Mucosa of stomach (tissue), 1 donor: ENCODE data around the gene TERB1.

Experiments
- H3K27me3 ChIP-seq: one replicate; pipeline ENCODE4 v1.7.0; 2013; ENCODE audit warnings: mild to moderate bottlenecking, low read length; ENCODE audit not compliant: control insufficient read depth, insufficient read depth
- H3K36me3 ChIP-seq: one replicate; pipeline ENCODE4 v1.7.0; 2013; ENCODE audit warnings: low read length; ENCODE audit not compliant: control insufficient read depth, insufficient read depth
- H3K4me1 ChIP-seq: one replicate; pipeline ENCODE4 v1.7.0; 2013; ENCODE audit warnings: mild to moderate bottlenecking, low read length; ENCODE audit not compliant: control insufficient read depth, insufficient read depth
- H3K4me3 ChIP-seq: one replicate; pipeline ENCODE4 v1.7.0; 2013; ENCODE audit warnings: low read length
- H3K9ac ChIP-seq: one replicate; pipeline ENCODE4 v1.7.0; 2013; ENCODE audit warnings: mild to moderate bottlenecking, low read length, moderate library complexity
- H3K9me3 ChIP-seq: one replicate; pipeline ENCODE4 v1.7.0; 2013; ENCODE audit warnings: mild to moderate bottlenecking, low read length, moderate library complexity; ENCODE audit not compliant: control insufficient read depth
- donor health status: Pancreatic carcinoma.

Gene TERB1

DNA sequence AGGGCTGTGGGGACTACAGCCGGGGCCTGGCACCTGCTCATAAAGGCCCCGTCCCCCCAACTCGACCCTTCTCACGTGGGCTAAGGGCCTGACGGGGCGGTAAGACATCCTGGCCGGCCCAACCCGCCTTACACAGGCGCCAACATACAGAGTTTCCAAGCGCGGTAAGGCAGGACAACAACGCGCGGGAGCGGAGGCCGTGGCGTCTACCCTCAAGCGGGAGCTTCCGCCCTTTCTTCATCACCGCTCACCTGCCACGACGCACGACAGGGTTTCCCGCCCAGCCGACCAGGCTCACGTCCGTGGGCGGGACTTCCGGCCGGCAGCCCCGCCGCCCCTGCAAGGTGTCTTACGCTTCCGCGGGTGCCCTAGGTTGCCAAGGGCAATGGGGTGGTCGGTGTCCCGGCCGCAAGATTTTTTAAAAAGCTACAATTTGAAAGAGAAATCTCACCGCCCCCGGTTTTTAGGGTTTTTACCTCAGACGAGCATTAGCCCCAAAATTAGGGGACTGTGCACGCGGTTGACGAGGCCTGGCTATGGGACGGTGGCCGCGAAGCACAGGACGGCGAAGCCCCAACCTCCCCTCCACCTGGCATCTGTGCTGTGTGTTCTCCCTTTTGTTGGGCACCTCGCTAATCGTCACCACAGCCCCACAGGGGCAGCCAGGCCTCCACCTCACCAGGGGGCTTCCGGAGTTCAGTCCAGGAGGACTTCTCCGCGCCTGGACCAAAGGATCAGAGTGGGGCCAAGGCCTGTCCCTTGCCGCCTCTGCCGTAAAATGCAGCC lies at the start of gene TERB1:
Gene TERB1 (minus strand): TSS at position 265 of the 786 bp plus-strand sequence. CDS start 4,786 bp downstream, outside the sequence.
- Histone ChIP-seq H3K9me3 (no peaks in the 10 kb centered on the region), H3K9ac (no peak within 1 kb of the TSS), H3K4me1 (no peaks in the 10 kb centered on the region), H3K4me3 (no peak within 1 kb of the TSS), H3K36me3 (no peaks in the 10 kb centered on the region), H3K27me3 (no peaks in the 10 kb centered on the region)

GRCh38 chr16:66850115-66850815 lies 48.9 kb upstream of the TERB1 start:
- Histone ChIP-seq H3K27me3 (peaks cover 28% of the 10 kb centered on the region), H3K9me3 (no peaks in the 10 kb centered on the region), H3K4me3 (no peak overlapping the region), H3K4me1 (no peaks in the 10 kb centered on the region), H3K9ac (no peak overlapping the region), H3K36me3 (no peaks in the 10 kb centered on the region)

DNA sequence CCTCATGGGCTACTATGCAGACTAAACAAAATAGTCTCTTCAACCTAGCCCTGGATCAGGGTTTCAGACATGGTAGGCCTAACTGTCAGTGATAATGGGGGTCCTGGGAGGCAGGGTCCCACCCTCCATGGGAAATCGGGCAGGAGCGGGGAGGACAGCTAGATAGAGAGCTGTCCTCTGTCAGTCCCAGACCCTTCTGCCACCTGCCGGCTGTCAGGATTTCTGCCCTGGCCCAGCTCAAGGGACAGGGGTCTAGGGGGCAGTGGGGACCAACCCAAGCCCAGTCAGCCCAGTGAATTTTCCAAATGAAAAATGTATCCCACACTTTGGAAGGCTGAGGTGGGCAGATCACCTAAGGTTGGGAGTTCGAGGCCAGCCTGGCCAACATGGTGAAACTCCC lies 48.2 kb upstream of the TERB1 start:
- no peaks in the 10 kb centered on the region for H3K36me3 ChIP-seq
- H3K27me3 ChIP-seq: peaks cover 35% of the 10 kb centered on the region
- H3K4me3 ChIP-seq: no peak overlapping the region
- no peaks in the 10 kb centered on the region for H3K9me3 ChIP-seq
- H3K9ac ChIP-seq: no peak overlapping the region
- H3K4me1 ChIP-seq: peaks cover 6% of the 10 kb centered on the region

GRCh38 chr16:66849021-66849420 lies 47.6 kb upstream of the TERB1 start:
- Histone ChIP-seq H3K9ac (no peak overlapping the region), H3K9me3 (no peaks in the 10 kb centered on the region), H3K27me3 (peaks cover 40% of the 10 kb centered on the region), H3K4me3 (no peak overlapping the region), H3K4me1 (peaks cover 9% of the 10 kb centered on the region), H3K36me3 (no peaks in the 10 kb centered on the region)

DNA sequence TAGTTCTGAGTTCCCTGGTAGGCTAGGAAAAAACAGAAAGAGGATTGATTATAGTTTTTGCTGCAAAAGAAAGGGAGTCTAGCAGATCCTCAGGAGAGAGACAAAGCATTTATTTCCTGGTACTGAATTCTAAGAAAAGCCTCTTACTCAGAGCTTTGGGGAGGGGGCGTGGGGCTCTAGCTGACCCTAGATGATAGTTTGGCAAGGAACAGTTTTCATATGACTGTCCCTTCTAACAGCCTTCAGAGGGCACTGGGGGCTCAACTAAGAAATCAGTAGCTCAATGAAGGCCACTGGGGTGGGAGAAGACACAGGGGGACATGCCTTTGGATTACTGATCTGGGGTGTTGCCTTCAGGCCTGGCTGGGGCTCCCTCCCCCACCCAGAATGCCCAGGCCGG lies 46.8 kb upstream of the TERB1 start:
- peaks cover 9% of the 10 kb centered on the region for H3K4me1 ChIP-seq
- peaks cover 45% of the 10 kb centered on the region for H3K27me3 ChIP-seq
- no peak overlapping the region for H3K9ac ChIP-seq
- no peak overlapping the region for H3K4me3 ChIP-seq
- no peaks in the 10 kb centered on the region for H3K36me3 ChIP-seq
- no peaks in the 10 kb centered on the region for H3K9me3 ChIP-seq

- H3K4me3 ChIP-seq: no peak overlapping the region
- no peaks in the 10 kb centered on the region for H3K9me3 ChIP-seq
- H3K9ac ChIP-seq: no peak overlapping the region
- H3K36me3 ChIP-seq: no peaks in the 10 kb centered on the region
- H3K27me3 ChIP-seq: peaks cover 45% of the 10 kb centered on the region
- peaks cover 9% of the 10 kb centered on the region for H3K4me1 ChIP-seq
Observed at GRCh38 chr16:66847533-66848067, 46.2 kb upstream of the TERB1 start.

DNA sequence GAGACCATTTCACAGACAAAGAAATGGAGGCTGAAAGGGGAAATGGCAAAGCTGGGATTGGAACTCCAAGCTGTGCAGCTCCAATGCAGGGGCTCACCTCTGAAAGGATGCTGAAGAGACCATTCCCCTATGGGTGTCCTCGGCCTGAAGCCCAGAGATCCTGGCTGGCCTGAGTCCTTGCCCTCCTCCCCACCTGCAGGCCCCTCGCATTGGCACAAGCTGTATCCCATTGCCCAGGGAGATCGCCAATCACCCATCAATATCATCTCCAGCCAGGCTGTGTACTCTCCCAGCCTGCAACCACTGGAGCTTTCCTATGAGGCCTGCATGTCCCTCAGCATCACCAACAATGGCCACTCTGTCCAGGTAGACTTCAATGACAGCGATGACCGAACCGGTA lies 45.4 kb upstream of the TERB1 start:
- no peaks in the 10 kb centered on the region for H3K36me3 ChIP-seq
- H3K4me3 ChIP-seq: no peak overlapping the region
- peaks cover 9% of the 10 kb centered on the region for H3K4me1 ChIP-seq
- H3K27me3 ChIP-seq: peaks cover 45% of the 10 kb centered on the region
- H3K9me3 ChIP-seq: no peaks in the 10 kb centered on the region
- H3K9ac ChIP-seq: no peak overlapping the region

- no peaks in the 10 kb centered on the region for H3K36me3 ChIP-seq
- H3K9me3 ChIP-seq: no peaks in the 10 kb centered on the region
- H3K27me3 ChIP-seq: peaks cover 45% of the 10 kb centered on the region
- H3K4me1 ChIP-seq: peaks cover 9% of the 10 kb centered on the region
- H3K4me3 ChIP-seq: no peak overlapping the region
- H3K9ac ChIP-seq: no peak overlapping the region
Observed at GRCh38 chr16:66846266-66846665, 44.9 kb upstream of the TERB1 start.

DNA sequence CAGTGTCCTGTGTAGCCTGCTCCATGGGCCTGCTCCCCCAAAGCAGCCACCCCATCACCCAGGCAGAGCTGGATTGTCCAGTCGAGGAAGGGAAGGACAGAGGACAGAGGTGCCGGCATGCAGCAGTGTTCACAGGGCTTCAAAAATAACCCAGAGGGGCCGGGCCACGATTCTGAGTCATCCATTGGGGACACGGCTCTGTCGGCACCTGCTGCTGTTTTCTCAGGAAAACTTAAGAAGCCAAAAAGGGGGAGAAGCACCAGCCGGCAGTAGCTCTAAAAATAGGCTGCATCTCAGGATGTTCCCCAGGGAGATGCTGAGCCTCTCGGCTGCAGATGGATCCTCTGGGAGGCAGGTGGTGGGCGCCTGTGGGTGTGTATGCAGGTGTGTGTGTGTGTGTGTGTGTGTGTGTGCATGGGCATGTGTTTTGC lies 44.4 kb upstream of the TERB1 start:
- Histone ChIP-seq H3K9me3 (no peaks in the 10 kb centered on the region), H3K36me3 (no peaks in the 10 kb centered on the region), H3K4me3 (no peak overlapping the region), H3K4me1 (peaks cover 9% of the 10 kb centered on the region), H3K9ac (no peak overlapping the region), H3K27me3 (peaks cover 45% of the 10 kb centered on the region)

DNA sequence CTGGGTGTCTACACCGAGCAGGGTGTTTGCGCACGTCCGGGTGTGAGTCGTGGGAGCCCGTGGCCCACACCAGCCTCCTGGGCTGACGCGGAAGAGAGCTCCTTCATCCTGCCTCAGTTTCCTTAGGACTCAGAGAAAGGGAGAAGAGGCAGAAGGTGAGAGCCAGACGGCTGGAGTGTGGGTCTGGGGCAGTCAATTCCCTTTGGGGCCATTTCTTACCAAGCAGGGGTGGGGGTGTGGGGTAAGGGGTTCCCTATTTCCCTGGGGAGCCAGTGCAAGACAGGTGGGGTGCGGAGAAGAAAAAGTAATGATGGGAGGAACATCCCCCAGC lies 43.7 kb upstream of the TERB1 start:
- H3K4me3 ChIP-seq: no peak overlapping the region
- H3K27me3 ChIP-seq: peaks cover 45% of the 10 kb centered on the region
- H3K36me3 ChIP-seq: no peaks in the 10 kb centered on the region
- no peaks in the 10 kb centered on the region for H3K9me3 ChIP-seq
- peaks cover 9% of the 10 kb centered on the region for H3K4me1 ChIP-seq
- no peak overlapping the region for H3K9ac ChIP-seq

DNA sequence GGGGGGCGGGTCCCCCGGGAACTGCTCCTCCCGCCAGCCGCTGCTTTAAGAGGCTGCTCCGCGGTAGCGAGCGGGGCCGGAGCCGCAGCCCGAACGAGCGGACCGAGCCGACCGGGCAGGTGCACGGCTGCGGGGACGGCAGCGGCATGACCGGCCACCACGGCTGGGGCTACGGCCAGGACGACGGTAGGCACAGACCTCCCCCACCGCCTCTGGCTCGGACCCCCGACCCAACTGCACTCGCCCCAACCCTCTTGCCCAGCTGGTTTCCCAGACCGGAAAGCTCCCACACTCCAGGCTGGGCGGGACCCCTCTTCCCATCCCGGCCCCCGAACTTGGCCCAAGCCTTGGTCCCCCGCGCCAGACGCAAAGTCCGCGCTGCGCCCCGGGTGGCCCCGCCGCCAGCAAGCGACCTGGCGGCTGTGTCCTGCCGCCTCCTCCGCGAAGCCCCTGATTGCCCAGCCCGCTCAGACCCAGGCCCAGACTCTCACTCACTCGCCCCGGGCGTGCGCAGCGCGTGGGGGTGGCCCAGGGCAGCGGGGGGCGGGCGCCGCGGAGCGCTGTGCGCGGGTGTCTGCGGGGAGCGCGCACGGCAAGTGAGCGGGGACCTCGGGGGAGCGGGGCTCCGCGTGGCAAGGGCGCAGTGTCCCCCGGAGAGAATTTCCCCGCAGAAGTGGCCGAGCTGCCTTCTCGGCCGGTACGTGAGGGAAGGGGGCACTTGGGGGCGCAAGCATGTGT lies 43.1 kb upstream of the TERB1 start, which contains the start of gene CA7:
Gene CA7 (plus strand): TSS at position 73 of the 738 bp plus-strand sequence. CDS start 74 bp downstream, at position 147.
- Histone ChIP-seq H3K9me3 (no peaks in the 10 kb centered on the region), H3K27me3 (peaks cover 45% of the 10 kb centered on the region), H3K4me3 (no peak within 1 kb of the TSS), H3K9ac (no peak within 1 kb of the TSS), H3K36me3 (no peaks in the 10 kb centered on the region), H3K4me1 (peaks cover 9% of the 10 kb centered on the region)

- no peak overlapping the region for H3K4me3 ChIP-seq
- H3K27me3 ChIP-seq: peaks cover 45% of the 10 kb centered on the region
- H3K36me3 ChIP-seq: no peaks in the 10 kb centered on the region
- H3K9me3 ChIP-seq: no peaks in the 10 kb centered on the region
- peaks cover 9% of the 10 kb centered on the region for H3K4me1 ChIP-seq
- no peak overlapping the region for H3K9ac ChIP-seq
Observed at GRCh38 chr16:66844009-66844341, 42.6 kb upstream of the TERB1 start.
